22Rv1 (cell line): ENCODE results near the gene FARS2.

Source experiments
- H3K27ac ChIP-seq: fragments of 450-650 bp; 2 replicates; pipeline ENCODE4 v1.5.1; 2017
- CTCF ChIP-seq: fragments of 450-650 bp; IDR thresholded peaks from 2 replicates; pipeline ENCODE4 v1.5.1; 2017; ENCODE audit warnings: mild to moderate bottlenecking
- ZFX ChIP-seq: fragments of 450-650 bp; IDR thresholded peaks from 2 replicates; pipeline ENCODE4 v1.6.1; 2017; ENCODE audit warnings: antibody characterized with exemption, borderline replicate concordance

The FARS2 gene

DNA sequence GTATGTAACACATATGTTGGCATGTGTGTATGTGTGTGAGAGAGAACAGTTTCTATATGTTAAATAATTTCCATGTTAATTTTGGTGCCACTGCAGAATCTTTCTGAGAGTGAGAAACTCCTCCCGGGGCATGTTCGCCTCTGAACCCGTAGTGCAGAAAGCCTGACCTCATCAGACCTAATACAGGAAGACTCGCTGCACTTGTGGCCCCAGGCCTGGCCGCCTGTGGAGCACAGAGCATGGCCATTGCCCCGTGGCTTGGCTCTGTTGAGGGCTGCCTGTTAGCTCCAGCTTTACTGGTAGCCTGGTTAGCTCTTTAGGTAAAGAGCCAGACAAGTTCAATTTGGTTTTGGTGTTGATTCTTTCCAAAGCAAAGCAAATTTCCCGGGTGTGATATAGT, 25.5 kb downstream of the FARS2 start:
- TF ChIP-seq ZFX (no peak), CTCF (no peak)
- H3K27ac ChIP-seq: no peak overlapping the region

GRCh38 chr6:5287205-5287965, 26.1 kb downstream of the FARS2 start:
- TF ChIP-seq CTCF (no peak), ZFX (no peak)
- H3K27ac ChIP-seq: no peak overlapping the region

DNA sequence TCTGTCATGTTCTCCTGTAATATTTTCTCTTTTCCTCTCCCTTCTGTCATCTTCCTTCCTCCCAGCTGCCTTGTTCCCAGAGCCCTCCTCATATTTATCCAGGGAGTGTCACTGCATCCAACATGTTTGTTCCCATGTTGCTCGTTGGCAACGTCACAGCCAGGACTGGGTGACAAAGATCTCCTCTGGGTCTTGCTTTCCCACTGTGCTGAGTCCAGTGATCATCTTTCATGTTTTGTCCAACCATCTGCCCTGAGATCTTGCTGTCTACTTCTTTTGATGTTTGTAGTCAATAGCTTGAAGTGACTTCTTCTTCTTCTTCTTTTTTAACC, 26.6 kb downstream of the FARS2 start:
- no peak for TF ChIP-seq CTCF
- no peak for TF ChIP-seq ZFX
- no peak overlapping the region for H3K27ac ChIP-seq

DNA sequence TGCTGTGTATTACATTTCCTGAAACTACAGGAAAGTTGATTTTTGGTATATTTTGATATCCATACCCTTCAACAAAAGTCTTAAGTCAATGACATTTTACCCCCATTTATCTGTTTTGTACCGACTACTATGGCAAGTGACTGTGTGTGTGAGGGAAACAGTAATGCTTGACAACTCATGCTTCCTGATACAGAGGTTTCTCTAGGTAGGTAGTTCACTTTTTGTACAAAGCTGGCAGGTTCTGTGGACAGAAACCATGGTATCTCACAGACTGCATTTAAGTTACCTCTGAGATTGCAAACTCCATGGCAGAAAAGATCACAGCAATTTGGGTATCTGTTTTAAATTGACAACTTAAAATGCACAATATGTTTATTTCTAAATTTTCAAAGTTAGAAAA, 28.8 kb downstream of the FARS2 start:
- TF ChIP-seq CTCF (no peak), ZFX (no peak)
- H3K27ac ChIP-seq: no peak overlapping the region

GRCh38 chr6:5290500-5290899, 29.2 kb downstream of the FARS2 start:
- no peak overlapping the region for H3K27ac ChIP-seq
- TF ChIP-seq CTCF (no peak), ZFX (no peak)

DNA sequence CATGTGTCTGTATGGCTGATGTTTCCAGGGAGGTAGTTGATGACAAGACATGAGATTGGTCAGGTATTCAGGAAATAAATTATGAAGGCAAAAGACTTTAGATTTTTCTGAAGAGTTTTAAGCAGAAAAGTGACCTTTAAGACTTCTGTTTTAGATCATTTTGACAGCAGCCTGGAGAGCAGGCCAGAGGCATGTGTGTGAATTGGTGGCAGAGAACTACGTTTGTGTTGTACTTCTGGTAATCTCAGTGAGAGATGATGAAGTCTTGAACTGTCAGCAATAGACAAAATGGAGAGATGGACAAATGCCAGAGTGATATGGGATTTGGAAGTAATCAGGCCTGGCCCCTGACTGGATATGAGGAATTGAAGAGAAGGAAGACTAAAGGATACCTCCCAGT, 30.8 kb downstream of the FARS2 start:
- no peak overlapping the region for H3K27ac ChIP-seq
- TF ChIP-seq ZFX (no peak), CTCF (no peak)

DNA sequence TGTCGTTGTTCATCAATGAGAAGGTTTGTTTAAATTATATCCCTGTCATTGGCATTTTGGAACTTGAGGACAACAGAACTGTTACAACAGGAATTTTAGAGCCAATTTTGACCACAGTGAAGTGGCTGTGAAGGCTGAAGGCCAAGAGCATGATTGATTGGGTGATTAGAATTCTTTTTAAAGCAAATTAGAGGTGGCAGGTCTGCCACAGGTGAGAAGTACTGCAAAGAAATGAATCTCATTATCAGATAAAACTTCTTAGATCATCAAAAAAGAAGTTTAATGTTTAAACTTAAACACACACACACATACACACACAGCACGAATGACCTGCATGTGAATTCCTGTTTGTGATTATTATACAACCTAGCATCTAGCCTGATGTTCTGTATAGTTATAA, 32.4 kb downstream of the FARS2 start:
- H3K27ac ChIP-seq: no peak overlapping the region
- TF ChIP-seq ZFX: no peak
- TF ChIP-seq CTCF: no peak
